Endothelial cell of umbilical vein (primary cell): ENCODE data around the gene AOX1. TPM values are rescaled to one million over a fixed set of nuclear protein-coding genes. Genes with fewer than 3 reads are reported as not detected.

Experiments used
- BruUV-seq: library from RNA; stranded (reverse); fragments of 400-500 nt; replicated peaks from 2 replicates; lab custom pipeline; 2021; lab: Mats Ljungman, UMichigan
- CTCF ChIA-PET: fragments of 300-600, 350-600 bp; sonication (Branson Sonifier 250); formaldehyde crosslinking; loops from one replicate; lab custom pipeline; 2021; ENCODE audit warnings: antibody characterized with exemption, inconsistent platforms; lab: Charles Lee
- POLR2A ChIA-PET: fragments of 300-600, 350-600 bp; sonication (Branson Sonifier 250); formaldehyde crosslinking; loops from one replicate; lab custom pipeline; 2021; ENCODE audit warnings: antibody characterized with exemption, inconsistent platforms; lab: Charles Lee
- DNase-seq: peaks from one replicate; pipeline ENCODE4 v3.0.0-alpha.2; 2011; ENCODE audit warnings: low read depth, low spot score
- FAIRE-seq: peaks from 2 replicates; lab custom pipeline; 2011; peaks lifted over from hg19 to GRCh38; lab: Jason Lieb, UNC
- H2AFZ ChIP-seq: 2 replicates; pipeline ENCODE4 v1.6.0; 2012; ENCODE audit warnings: low read depth, low read length, control low read depth, inconsistent platforms
- H3K27ac ChIP-seq: 2 replicates; pipeline ENCODE4 v1.5.1; 2011; ENCODE audit warnings: low read depth, mild to moderate bottlenecking, control low read depth, low read length, moderate library complexity; ENCODE audit not compliant: insufficient read depth
- H3K27me3 ChIP-seq, 2 experiments: 2 replicates each; pipeline versions ENCODE4 v1.6.0 to v1.6.1; 2011; ENCODE audit warnings: low read length in 2 of 2, mixed read lengths in 1 of 2; ENCODE audit not compliant: control insufficient read depth in 2 of 2, insufficient read depth in 2 of 2
- H3K36me3 ChIP-seq, 2 experiments: 2 replicates in 1 of 2; 3 replicates in 1 of 2; pipeline ENCODE4 v1.5.1; 2011; ENCODE audit warnings: low read length in 2 of 2, mild to moderate bottlenecking in 1 of 2, moderate library complexity in 1 of 2; ENCODE audit not compliant: control insufficient read depth in 2 of 2, insufficient read depth in 2 of 2; ENCODE audit errors: extremely low read depth in 1 of 2
- H3K4me1 ChIP-seq: 3 replicates; pipeline ENCODE4 v1.5.1; 2011; ENCODE audit warnings: mild to moderate bottlenecking, low read length; ENCODE audit not compliant: control insufficient read depth, insufficient read depth; ENCODE audit errors: extremely low read depth
- H3K4me2 ChIP-seq: 2 replicates; pipeline ENCODE4 v1.6.1; 2011; ENCODE audit warnings: low read length, control low read depth, mixed read lengths; ENCODE audit not compliant: insufficient read depth
- H3K4me3 ChIP-seq, 3 experiments: fragments of 200-600 bp in 1 of 3; sonication (generic), shearing (Covaris generic) in 1 of 3; replicated peaks in 1 of 3; 2 replicates each; pipeline ENCODE4 v1.5.1; 2011 to 2016; ENCODE audit warnings: control low read depth in 3 of 3, low read length in 3 of 3, mild to moderate bottlenecking in 2 of 3, inconsistent platforms in 1 of 3, low read depth in 1 of 3, moderate library complexity in 1 of 3; ENCODE audit not compliant: insufficient read depth in 1 of 3
- H3K79me2 ChIP-seq: 2 replicates; pipeline ENCODE4 v1.6.0; 2012; ENCODE audit warnings: low read length, inconsistent platforms; ENCODE audit not compliant: control insufficient read depth, insufficient read depth
- H3K9ac ChIP-seq: replicated peaks from 2 replicates; pipeline ENCODE3; 2011; ENCODE audit warnings: low read length, control low read depth; ENCODE audit not compliant: insufficient read depth; ENCODE audit errors: extremely low read depth
- H3K9me1 ChIP-seq: replicated peaks from 3 replicates; pipeline ENCODE4 v1.6.0; 2011; ENCODE audit warnings: mild to moderate bottlenecking, low read length; ENCODE audit not compliant: control insufficient read depth, insufficient read depth; ENCODE audit errors: extremely low read depth
- H3K9me3 ChIP-seq: replicated peaks from 2 replicates; pipeline ENCODE4 v1.5.1; 2012; ENCODE audit warnings: low read length, inconsistent platforms; ENCODE audit not compliant: control insufficient read depth, insufficient read depth
- H4K20me1 ChIP-seq: replicated peaks from 2 replicates; pipeline ENCODE3; 2011; ENCODE audit warnings: mild to moderate bottlenecking, low read length; ENCODE audit not compliant: control insufficient read depth, insufficient read depth; ENCODE audit errors: extremely low read depth
- EZH2 ChIP-seq: IDR thresholded peaks from 2 replicates; pipeline ENCODE4 v1.6.1; 2012; ENCODE audit warnings: borderline replicate concordance, low read depth, mild to moderate bottlenecking, moderate library complexity, low read length, inconsistent platforms; ENCODE audit not compliant: severe bottlenecking
- FOS ChIP-seq: IDR thresholded peaks from 2 replicates; pipeline ENCODE4 v1.6.1; 2011; ENCODE audit warnings: mild to moderate bottlenecking, low read length, moderate library complexity, borderline replicate concordance; ENCODE audit not compliant: insufficient read depth
- GATA2 ChIP-seq: IDR thresholded peaks from 2 replicates; pipeline ENCODE4 v1.7.0; 2011; ENCODE audit warnings: low read depth, mild to moderate bottlenecking, moderate library complexity, mixed read lengths, low read length; ENCODE audit not compliant: insufficient read length, insufficient read depth
- JUN ChIP-seq: IDR thresholded peaks from 2 replicates; pipeline ENCODE4 v1.6.1; 2011; ENCODE audit warnings: borderline replicate concordance, low read depth; ENCODE audit not compliant: insufficient read length, insufficient read depth
- MYC ChIP-seq: IDR thresholded peaks from one replicate; pipeline ENCODE4 v1.6.1; 2011; ENCODE audit warnings: mild to moderate bottlenecking, low read depth, low read length
- POLR2A ChIP-seq: IDR thresholded peaks from 2 replicates; pipeline ENCODE4 v1.6.1; 2012; ENCODE audit warnings: low read depth, mild to moderate bottlenecking, control low read depth, low read length
- POLR2AphosphoS5 ChIP-seq: IDR thresholded peaks from 2 replicates; pipeline ENCODE4 v1.6.1; 2012; ENCODE audit warnings: low read depth, mild to moderate bottlenecking, control low read depth, low read length, moderate library complexity; ENCODE audit not compliant: insufficient read depth
- dilution Hi-C: fragments of 300-500 bp; cut with MboI; formaldehyde crosslinking; loops from one replicate; pipeline ENCODE4 v1.15.0; 2019; ENCODE audit warnings: low sequenced_read_pairs; ENCODE audit not compliant: extremely low pct_ligation_motif_present
- intact Hi-C: fragments of 100-400 bp; cut with micrococcal nuclease; formaldehyde crosslinking; loops from one replicate; pipeline ENCODE4 v1.10.0; 2022
- polyA plus RNA-seq, 4 experiments: library from polyadenylated mRNA; depleted of rRNA in 3 of 4; stranded (reverse) in 3 of 4; unstranded in 1 of 4; fragments of >200 nt; gene quantifications; 2 replicates each; pipeline versions ENCODE4 v1.2.1 to v1.2.3, GENCODE V29; 2011 to 2012; ENCODE audit warnings: missing spikeins in 1 of 4
- total RNA-seq: library from RNA; stranded (reverse); gene quantifications from 2 replicates; pipeline ENCODE4 v1.2.3, GENCODE V29; 2021
- TF ChIP-seq, protein P1 (sequence below): IDR thresholded peaks from 2 replicates; pipeline ENCODE4 v1.6.1; 2011; ENCODE audit not compliant: insufficient read depth, insufficient read length
- TF ChIP-seq, protein P2 (sequence below), 2 donors: IDR thresholded peaks; 1 replicate in 1 of 2; 2 replicates in 1 of 2; pipeline ENCODE4 v1.5.1; 2011; ENCODE audit warnings: low read length in 2 of 2, mild to moderate bottlenecking in 2 of 2, moderate library complexity in 2 of 2, control low read depth in 1 of 2, inconsistent platforms in 1 of 2, low read depth in 1 of 2; ENCODE audit not compliant: insufficient read depth in 1 of 2; ENCODE audit errors: extremely low read depth in 1 of 2

AOX1 gene
- total and polyA plus RNA-seq, 2 donors (not counting 3 experiments of a cell fraction or from before 2014, with no cell fraction given): 0.03 to 0.46 TPM

DNA sequence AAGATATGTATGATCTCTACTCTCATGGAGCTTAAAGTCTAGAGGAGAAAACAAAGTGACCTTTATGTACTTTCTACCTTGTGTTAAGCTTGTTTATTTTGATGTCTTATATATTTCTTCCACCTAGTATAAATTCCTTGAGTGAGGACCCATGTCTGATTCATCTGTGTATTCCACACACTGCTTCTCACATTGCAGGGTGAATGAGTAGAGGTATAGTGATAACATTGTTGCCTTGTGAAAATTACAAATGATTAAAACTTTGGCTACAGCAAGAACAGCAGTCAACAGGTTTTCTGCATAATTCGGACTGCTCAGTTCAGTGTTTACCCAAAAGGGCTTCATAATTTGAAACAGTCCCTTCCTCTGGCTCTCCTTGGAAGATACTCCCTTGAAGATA is 36.3 kb downstream of the AOX1 start:
- no TSS peak for BruUV-seq
- no peaks in the 10 kb centered on the region for H3K36me3 ChIP-seq
- dilution Hi-C loops (no loop called here), intact Hi-C loops (no loop called here)
- no peak overlapping the region for H3K9ac ChIP-seq
- no peak overlapping the region for H3K4me3 ChIP-seq
- H2AFZ ChIP-seq: no peak overlapping the region
- FAIRE-seq (no peak), DNase-seq (no peak)
- POLR2A ChIA-PET: no interaction called here
- H3K27ac ChIP-seq: no peak overlapping the region
- no peaks in the 10 kb centered on the region for H3K9me3 ChIP-seq
- H3K9me1 ChIP-seq: no peaks in the 10 kb centered on the region
- H3K27me3 ChIP-seq: peaks cover 0 to under 1% of the 10 kb centered on the region in 2 experiments
- H3K79me2 ChIP-seq: no peaks in the 10 kb centered on the region
- H3K4me2 ChIP-seq: no peak overlapping the region
- CTCF ChIA-PET: no interaction called here
- no peaks in the 10 kb centered on the region for H4K20me1 ChIP-seq
- TF ChIP-seq POLR2AphosphoS5 (no peak), GATA2 (no peak)
- H3K4me1 ChIP-seq: no peaks in the 10 kb centered on the region

DNA sequence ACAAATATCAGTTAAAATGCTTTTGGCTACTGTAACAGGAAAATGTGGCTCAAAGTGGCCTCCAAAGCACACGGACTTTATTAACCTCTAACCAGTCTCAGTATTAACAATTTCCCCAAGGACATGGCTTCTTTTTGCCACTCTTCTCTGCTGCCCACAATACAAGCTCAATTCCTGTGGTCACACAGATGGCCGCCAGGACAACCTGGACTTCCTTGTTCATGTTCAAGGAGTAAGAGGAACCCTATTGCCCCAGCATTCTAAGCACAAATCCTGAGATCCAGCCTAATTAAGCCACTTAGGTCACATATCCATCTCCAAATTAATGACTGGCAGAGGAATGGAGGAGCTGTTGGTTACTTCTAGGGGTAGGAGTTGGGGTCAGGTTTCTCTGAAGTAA is 38.2 kb downstream of the AOX1 start:
- H3K27ac ChIP-seq: no peak overlapping the region

More for the DNA sequence above, 38.2 kb downstream of the AOX1 start:
- no peak overlapping the region for H2AFZ ChIP-seq
- CTCF ChIA-PET: no interaction called here
- intact Hi-C loops: no loop called here
- H3K79me2 ChIP-seq: no peaks in the 10 kb centered on the region
- no peak overlapping the region for H3K4me2 ChIP-seq
- no TSS peak for BruUV-seq
- H3K36me3 ChIP-seq: no peaks in the 10 kb centered on the region
- no peaks in the 10 kb centered on the region for H3K9me3 ChIP-seq
- dilution Hi-C loops: no loop called here
- H3K27me3 ChIP-seq: peaks cover 2% of the 10 kb centered on the region in 2 experiments
- no peak for TF ChIP-seq EZH2
- no peak for TF ChIP-seq JUN
- no peak for TF ChIP-seq GATA2
- no peak for TF ChIP-seq POLR2AphosphoS5
- TF ChIP-seq, protein P1, sequence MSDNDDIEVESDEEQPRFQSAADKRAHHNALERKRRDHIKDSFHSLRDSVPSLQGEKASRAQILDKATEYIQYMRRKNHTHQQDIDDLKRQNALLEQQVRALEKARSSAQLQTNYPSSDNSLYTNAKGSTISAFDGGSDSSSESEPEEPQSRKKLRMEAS: no peak
- TF ChIP-seq POLR2A: no peak
- TF ChIP-seq, protein P2, sequence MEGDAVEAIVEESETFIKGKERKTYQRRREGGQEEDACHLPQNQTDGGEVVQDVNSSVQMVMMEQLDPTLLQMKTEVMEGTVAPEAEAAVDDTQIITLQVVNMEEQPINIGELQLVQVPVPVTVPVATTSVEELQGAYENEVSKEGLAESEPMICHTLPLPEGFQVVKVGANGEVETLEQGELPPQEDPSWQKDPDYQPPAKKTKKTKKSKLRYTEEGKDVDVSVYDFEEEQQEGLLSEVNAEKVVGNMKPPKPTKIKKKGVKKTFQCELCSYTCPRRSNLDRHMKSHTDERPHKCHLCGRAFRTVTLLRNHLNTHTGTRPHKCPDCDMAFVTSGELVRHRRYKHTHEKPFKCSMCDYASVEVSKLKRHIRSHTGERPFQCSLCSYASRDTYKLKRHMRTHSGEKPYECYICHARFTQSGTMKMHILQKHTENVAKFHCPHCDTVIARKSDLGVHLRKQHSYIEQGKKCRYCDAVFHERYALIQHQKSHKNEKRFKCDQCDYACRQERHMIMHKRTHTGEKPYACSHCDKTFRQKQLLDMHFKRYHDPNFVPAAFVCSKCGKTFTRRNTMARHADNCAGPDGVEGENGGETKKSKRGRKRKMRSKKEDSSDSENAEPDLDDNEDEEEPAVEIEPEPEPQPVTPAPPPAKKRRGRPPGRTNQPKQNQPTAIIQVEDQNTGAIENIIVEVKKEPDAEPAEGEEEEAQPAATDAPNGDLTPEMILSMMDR (IDR thresholded peaks at IDR 0.05; ENCODE audit: extremely low read depth in 1 of 2, insufficient read depth in 1 of 2, low read depth in 1 of 2, low read length in 2 of 2): no peak
- TF ChIP-seq FOS: no peak
- no peak for TF ChIP-seq MYC
- no peaks in the 10 kb centered on the region for H4K20me1 ChIP-seq
- no peak overlapping the region for H3K9ac ChIP-seq
- POLR2A ChIA-PET: no interaction called here
- no peak overlapping the region for H3K4me3 ChIP-seq
- H3K4me1 ChIP-seq: no peaks in the 10 kb centered on the region
- FAIRE-seq (no peak), DNase-seq (no peak)
- no peaks in the 10 kb centered on the region for H3K9me1 ChIP-seq
